AG10803 (cell line): ENCODE results near the gene EEF1AKMT1.
"Not testable (repeated sequence)": the region's sequence is repeated elsewhere in the genome, so short reads cannot be mapped to it uniquely, and the experiment has no call there.

Experiments used
- DNase-seq: peaks from one replicate; pipeline ENCODE4 v3.0.0; 2010; ENCODE audit warnings: low read depth
- H3K4me3 ChIP-seq: 2 replicates; pipeline ENCODE4 v1.5.1; 2011; ENCODE audit warnings: mild to moderate bottlenecking, low read length, control low read depth
- CTCF ChIP-seq: conservative IDR thresholded peaks from 2 replicates; pipeline ENCODE4 v1.5.1; 2011; ENCODE audit warnings: mild to moderate bottlenecking, low read length, control low read depth, inconsistent platforms

Gene EEF1AKMT1

DNA sequence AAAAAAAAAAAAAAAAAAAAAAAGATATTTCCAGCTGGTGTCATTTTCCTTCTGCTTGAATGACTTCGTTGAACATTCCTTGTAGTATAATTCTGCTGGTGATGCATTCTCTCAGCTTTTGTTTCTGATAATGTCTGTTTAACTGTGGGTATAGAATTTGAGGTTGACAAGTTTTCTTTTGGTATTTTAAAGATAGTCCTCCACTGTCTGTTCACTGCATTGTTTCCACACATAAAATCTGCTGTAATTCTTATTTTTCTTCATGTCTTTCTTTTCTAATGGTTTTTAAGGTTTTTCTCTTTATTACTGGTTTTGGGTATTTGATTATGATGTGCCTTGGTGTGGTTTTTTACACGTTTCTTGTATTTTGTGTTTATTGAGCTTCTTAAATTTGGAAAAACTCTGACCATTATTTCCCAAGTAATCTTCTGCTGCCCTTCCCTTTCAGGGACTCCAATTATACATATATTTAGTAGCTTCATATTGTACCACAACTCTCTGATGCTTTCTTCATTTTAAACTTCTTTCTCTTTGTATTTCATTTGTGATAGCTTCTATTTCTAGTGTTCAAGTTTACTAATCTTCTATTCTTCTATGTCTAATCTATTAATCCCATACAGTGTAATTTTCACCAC is 6.3 kb downstream of the EEF1AKMT1 start:
- no peak for TF ChIP-seq CTCF
- DNase-seq, result no peak
- H3K4me3 ChIP-seq, result no peak overlapping the region

DNA sequence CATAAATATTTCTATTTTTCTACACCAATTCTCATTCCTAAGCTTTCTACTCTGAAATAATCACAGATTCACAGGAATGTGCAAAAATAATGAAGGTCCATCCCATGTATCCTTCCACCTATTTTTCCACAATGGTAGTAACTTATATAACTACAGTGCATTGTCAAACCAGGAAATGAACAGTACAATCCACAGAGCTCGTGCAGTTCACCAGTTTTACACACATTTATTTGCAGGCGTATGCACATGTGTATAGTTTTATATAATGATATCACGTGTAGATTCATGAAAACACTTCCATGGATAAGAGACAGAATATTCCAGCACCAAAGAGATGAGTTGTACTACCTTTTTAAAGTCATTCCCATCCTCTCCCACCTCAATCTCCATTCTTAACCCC is 12.9 kb downstream of the EEF1AKMT1 start:
- no peak for DNase-seq
- no peak overlapping the region for H3K4me3 ChIP-seq
- no peak for TF ChIP-seq CTCF

DNA sequence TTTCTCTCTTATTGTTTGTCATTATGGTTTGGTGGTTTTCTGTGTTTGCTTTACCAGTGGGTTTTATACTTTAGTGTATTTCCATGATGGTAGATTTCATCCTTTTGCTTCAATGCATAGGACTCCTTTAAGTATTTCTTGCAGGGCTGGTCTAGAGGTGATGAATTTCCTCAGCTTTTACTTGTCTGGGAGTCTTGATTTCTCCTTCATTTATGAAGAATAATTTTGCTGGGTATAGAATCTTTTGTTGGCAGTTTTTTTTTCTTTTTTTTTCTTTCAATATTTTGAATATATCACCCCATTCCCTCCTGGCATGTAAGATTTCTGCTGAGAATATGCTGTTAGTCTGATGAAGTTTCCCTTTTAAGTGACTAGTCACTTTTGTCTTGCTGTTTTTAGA is 19.8 kb downstream of the EEF1AKMT1 start:
- H3K4me3 ChIP-seq, result no peak overlapping the region
- no peak for TF ChIP-seq CTCF
- no peak for DNase-seq

GRCh38 chr13:20749377-20749776 is 24.4 kb downstream of the EEF1AKMT1 start:
- DNase-seq, result no peak
- no peak overlapping the region for H3K4me3 ChIP-seq
- no peak for TF ChIP-seq CTCF

GRCh38 chr13:20743830-20744404 is 29.8 kb downstream of the EEF1AKMT1 start:
- not testable (repeated sequence) for H3K4me3 ChIP-seq, DNase-seq

GRCh38 chr13:20740021-20740420 is 33.7 kb downstream of the EEF1AKMT1 start:
- no peak overlapping the region for H3K4me3 ChIP-seq
- no peak for TF ChIP-seq CTCF
- DNase-seq, result no peak

DNA sequence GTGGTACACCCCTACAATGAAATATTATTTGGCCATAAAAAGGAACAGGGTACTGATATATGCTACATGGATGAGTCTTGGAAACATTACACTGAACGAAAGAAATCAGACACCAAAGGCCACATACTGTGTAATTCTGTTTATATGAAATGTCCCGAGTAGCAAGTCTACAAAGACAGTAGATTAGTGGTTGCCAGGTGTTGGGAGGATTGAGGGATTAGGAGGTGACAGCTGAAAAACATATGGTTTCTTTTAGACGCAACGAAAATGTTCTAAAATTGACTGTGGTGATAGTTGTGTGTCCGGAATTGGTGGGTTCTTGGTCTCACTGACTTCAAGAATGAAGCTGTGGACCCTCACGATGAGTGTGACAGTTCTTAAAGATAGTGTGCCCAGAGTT is 35.1 kb downstream of the EEF1AKMT1 start:
- DNase-seq, result no peak
- TF ChIP-seq CTCF, result no peak

More for the DNA sequence above, 35.1 kb downstream of the EEF1AKMT1 start:
- no peak overlapping the region for H3K4me3 ChIP-seq
